Measurements from ENCODE around the gene ACKR3. TPM values are rescaled to one million over a fixed set of nuclear protein-coding genes. Genes with fewer than 3 reads are reported as not detected.

ACKR3 gene
- polyA plus RNA-seq, 1 donor, result 24.9 TPM

DNA sequence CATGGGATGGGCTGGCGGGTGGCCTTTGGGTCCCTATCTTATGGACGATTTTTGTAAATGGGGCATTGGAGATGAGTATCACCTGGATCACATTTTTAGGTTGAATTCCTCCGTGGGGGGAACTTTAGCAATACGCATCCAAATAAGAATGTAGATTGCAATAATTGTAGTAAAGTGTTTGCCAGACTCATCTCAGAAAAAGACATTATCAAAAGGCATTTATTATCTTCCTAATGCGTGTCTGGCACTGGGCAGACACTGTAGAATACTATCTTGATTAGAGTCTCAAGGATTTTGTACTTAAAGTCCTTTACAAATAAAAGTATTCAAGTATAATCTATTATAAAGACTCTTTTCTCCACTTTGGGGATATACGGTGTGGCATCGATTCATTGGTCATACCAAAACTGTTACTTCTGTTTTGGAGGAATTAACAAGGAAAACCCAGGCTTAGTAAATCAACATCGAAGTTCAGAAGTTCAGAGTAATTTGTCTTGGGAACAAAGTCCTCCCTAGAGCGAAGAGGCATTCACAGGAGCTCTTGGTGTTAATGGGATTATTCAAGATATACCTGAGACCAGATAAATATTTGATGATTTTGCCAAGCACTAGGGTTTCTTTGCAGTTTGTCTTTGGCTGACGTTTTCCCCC, 578 bp upstream of the ACKR3 start:
- DNase-seq (ENCODE audit: low read depth), result no peak

DNA sequence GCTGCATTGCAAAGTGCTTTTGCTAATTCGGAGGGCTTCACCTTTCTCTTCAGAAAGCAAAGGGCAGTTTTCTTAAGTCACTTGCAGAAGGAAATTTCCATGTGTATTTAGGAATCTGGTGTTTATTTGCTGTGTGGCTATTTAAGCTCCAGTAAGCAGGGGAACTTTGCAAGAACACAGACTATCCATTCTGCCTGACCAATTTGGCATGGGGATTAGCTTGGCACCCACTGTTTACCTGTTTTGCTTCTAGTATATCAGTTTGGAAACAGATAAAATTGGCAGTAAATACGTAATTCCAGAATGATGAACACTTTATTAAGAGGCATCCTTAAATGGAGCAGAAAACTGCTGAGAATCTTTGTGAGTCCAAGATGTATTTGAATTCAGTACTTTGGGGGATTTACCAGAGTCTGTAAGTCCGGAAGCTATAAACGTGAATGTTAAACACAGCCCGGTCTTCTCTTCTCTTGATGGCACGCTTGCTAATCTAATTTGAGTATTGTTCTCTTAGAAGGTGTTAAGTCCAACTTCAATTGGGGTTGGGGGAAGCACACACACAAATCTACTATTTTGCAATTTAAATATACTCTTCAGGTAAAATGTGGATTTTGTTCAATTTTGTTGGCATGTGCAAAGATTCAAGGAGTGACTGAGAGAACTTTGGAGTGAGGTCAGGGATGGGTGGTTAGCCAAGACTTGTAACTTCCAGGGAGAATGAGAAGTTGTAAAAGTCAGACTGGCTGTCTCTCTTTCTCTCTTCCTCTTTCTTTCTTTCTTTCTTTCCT, 650 bp downstream of the ACKR3 start:
- DNase-seq (ENCODE audit: low read depth), result no peak

- no peak for DNase-seq (ENCODE audit: low read depth)
Observed at GRCh38 chr2:236571145-236571544, 1.5 kb downstream of the ACKR3 start.

- DNase-seq (ENCODE audit: low read depth), result no peak
Observed at GRCh38 chr2:236572482-236572881, 2.9 kb downstream of the ACKR3 start.

GRCh38 chr2:236573066-236573929, 3.7 kb downstream of the ACKR3 start:
- DNase-seq (ENCODE audit: low read depth), result no peak

DNA sequence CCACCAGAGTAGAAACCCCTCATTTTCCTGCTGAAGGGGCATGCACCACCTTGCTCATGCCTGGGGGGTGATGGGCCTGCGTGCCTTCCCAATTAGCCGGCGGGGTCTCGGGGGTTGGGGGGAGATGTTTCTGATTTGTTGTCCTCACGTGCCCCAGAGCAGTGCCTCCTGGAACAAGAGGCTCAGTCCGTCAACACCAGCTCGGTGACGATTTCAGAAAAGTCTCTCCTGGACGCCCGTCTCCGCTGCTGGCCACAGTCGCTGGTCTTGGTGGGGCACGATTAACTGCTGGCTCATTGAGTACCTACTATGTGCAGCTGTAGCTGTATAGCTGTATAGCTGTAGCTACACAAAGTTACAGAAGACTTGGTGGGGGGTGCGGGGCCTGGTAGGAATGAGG, 4.4 kb downstream of the ACKR3 start:
- no peak for DNase-seq (ENCODE audit: low read depth)

DNA sequence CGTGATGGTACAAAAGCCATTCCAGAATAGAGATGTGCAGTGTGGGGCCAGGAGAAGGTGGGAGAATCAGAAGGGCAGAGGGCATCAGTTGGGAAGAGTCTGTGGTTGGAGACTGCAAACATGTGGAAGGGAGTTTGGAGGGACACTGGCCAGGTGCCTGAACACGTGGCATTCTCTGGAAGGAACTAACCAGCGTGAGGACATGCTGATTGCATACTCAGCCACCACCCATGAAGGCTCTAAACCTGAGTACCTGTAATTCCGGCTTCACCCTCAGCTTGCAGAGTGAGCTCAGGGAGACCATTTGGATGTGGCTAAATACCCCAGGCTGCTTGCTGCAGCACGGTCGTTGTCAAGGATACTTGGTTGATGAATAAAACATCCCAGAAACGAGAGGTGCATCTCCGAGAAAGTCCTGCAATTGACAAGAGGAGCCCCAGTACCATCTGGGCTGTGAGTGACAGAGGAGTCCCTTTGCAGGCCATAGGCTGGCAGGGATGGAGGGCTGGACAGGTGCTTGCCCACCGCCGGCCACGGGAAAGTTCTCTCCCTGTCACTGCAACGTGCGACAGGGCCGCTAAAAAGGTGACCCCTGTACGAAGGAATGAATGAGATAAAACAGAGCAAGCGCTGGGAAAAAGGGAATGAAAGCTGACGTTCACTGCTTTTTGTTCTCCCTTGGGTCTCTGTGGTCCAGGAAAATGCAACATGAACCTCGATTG, 5.0 kb downstream of the ACKR3 start:
- DNase-seq (ENCODE audit: low read depth), result no peak

DNA sequence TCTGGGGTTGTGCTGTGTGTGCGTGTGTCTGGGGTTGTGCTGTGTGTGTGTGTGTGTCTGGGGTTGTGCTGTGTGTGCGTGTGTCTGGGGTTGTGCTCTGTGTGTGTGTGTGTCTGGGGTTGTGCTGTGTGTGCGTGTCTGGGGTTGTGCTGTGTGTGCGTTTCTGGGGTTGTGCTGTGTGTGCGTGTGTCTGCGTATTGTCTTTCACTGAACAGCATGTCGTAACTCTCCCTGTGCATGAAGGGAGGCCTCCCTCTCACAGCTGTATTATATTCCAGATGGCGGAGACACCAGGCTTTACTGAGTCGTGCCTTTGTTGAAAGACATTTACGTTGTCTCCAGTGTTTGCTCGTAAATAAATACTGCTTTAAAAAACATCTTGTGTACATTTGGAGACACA, 5.9 kb downstream of the ACKR3 start:
- no peak for DNase-seq (ENCODE audit: low read depth)

GRCh38 chr2:236576087-236576486, 6.5 kb downstream of the ACKR3 start:
- DNase-seq (ENCODE audit: low read depth), result no peak

DNA sequence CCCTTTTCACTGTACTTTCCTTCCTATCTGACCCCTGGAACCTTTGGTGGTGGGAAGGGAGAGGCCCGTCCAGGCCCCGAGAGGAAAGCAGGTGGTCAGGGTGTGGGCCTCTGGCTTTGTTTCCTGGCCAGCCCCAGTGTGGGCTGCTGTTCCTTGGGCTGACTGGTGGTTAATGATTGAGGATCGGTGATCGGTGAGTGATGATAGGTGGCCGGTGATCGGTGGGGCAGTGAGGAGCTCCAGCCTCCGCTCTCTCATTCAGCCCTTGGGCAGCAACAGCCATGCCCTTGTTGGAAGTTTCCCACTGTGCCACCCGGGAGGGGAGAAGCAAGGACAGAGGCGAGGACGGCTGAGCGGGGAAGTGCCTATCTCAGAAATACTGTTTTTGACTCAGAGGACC, 7.3 kb downstream of the ACKR3 start:
- DNase-seq (ENCODE audit: low read depth), result no peak

GRCh38 chr2:236577481-236578410, 8.1 kb downstream of the ACKR3 start:
- DNase-seq (ENCODE audit: low read depth), result no peak

GRCh38 chr2:236578411-236578846, 8.8 kb downstream of the ACKR3 start:
- DNase-seq (ENCODE audit: low read depth), result no peak

DNA sequence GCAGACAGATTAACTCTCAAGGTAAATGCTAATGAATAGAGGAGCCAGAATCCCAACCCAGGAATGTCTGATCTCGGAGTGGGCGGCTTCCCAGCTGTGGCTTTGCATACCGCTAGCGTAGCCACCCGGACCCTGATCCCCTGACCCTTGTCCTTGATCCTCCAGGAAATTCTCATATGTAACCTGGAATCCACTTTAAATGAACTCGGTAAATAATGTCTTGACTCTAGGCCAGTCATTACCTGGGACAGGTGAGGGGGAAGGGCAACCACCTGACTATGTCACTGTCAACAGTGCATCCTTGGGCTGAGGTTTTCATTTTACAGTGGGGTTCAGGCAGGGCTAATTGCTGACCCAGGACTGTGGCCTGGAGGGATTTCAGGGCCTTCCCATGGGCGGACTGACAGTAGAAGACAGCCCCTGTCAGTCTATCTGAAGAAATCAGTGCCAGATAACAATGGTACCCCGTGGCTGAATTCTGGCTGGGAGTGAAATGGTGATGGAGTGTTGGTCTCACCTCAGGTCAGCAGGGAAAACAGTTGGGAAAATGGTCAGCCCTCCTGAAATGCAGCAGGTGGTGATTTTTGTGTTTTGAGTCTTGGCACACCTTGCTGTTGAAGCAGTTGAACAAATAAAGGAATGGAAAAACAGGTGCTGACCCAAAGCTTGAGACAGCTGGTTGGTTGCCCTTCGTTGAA, 9.6 kb downstream of the ACKR3 start:
- DNase-seq (ENCODE audit: low read depth), result no peak

- DNase-seq (ENCODE audit: low read depth), result no peak
Observed at GRCh38 chr2:236579746-236580315, 10.2 kb downstream of the ACKR3 start.

- DNase-seq (ENCODE audit: low read depth), result no peak
Observed at GRCh38 chr2:236580746-236581355, 11.2 kb downstream of the ACKR3 start.

- no peak for DNase-seq (ENCODE audit: low read depth)
Observed at GRCh38 chr2:236581546-236581945, 11.9 kb downstream of the ACKR3 start.

GRCh38 chr2:236582968-236583367, 13.3 kb downstream of the ACKR3 start:
- no peak for DNase-seq (ENCODE audit: low read depth)

DNA sequence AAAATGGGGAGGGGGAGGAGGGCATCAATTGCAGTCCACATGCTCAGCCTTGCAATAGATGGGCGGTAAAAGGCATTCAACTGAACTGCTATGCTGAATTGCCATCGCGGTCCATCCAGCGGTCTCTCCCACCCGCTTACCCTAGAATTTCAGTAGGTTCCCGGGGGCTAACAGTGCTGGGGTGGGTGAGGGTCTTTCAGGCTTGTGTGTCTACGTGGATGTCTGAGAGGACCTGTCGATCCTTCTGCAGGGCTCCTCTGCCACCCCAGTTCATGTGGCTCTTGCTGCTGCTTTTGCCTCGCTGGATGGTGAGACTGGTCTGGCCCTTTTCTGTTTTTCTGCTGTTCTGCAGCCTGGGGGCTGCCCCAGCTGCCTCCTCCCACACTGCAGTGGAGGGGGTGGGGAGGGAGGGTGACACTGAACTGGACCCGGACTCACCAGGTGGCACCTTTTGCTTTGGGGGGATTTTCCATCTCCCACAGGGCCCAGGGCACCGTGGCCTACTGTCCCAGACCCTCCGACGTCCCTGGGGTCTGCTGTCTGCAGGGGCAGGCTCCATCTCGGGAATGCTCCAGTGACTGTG, 14.1 kb downstream of the ACKR3 start:
- no peak for DNase-seq (ENCODE audit: low read depth)

All from forelimb muscle (tissue), 1 donor.